H1 (cell line): ENCODE measurements around the gene MYLK. TPM values are rescaled to one million over a fixed set of nuclear protein-coding genes. Genes with fewer than 3 reads are reported as not detected.

Experiments
- CTCF ChIA-PET: fragments of 300-600 bp; sonication (Branson Sonifier 250); formaldehyde crosslinking; loops from one replicate; lab custom pipeline; 2021; ENCODE audit not compliant: partially characterized antibody; lab: Charles Lee
- POLR2A ChIA-PET: fragments of 300-600 bp; sonication (Branson Sonifier 250); formaldehyde crosslinking; loops from one replicate; lab custom pipeline; 2021; ENCODE audit warnings: inconsistent platforms; ENCODE audit not compliant: partially characterized antibody; lab: Charles Lee
- DNase-seq, 2 experiments: peaks; one replicate each; pipeline versions ENCODE4 v3.0.0 to v3.0.0-alpha.2; 2010 to 2022; ENCODE audit warnings: low spot score in 2 of 2, low read depth in 1 of 2, mixed read lengths in 1 of 2
- FAIRE-seq: peaks from 2 replicates; lab custom pipeline; 2011; peaks lifted over from hg19 to GRCh38; lab: Jason Lieb, UNC
- H2AFZ ChIP-seq: 2 replicates; pipeline ENCODE4 v1.8.1; 2012; ENCODE audit warnings: low read length, inconsistent platforms
- H2AK5ac ChIP-seq: 2 replicates; pipeline ENCODE4 v1.6.1; 2013; ENCODE audit warnings: low read depth, low read length
- H2BK120ac ChIP-seq: replicated peaks from 2 replicates; pipeline ENCODE3; 2013; ENCODE audit warnings: low read depth, low read length, inconsistent platforms
- H2BK12ac ChIP-seq: 2 replicates; pipeline ENCODE4 v1.6.1; 2013; ENCODE audit warnings: low read depth, low read length
- H2BK15ac ChIP-seq: 2 replicates; pipeline ENCODE4 v1.6.1; 2013; ENCODE audit warnings: low read length
- H2BK20ac ChIP-seq: 2 replicates; pipeline ENCODE4 v1.6.1; 2013; ENCODE audit warnings: low read length
- H2BK5ac ChIP-seq: 2 replicates; pipeline ENCODE4 v1.6.1; 2013; ENCODE audit warnings: low read depth, low read length
- H3K14ac ChIP-seq: 2 replicates; pipeline ENCODE4 v1.6.1; 2013; ENCODE audit warnings: inconsistent platforms; ENCODE audit not compliant: insufficient read length
- H3K18ac ChIP-seq: 2 replicates; pipeline ENCODE4 v1.6.1; 2013; ENCODE audit warnings: low read length; ENCODE audit errors: extremely low read depth
- H3K23ac ChIP-seq: 2 replicates; pipeline ENCODE4 v1.6.1; 2013; ENCODE audit warnings: inconsistent platforms; ENCODE audit not compliant: insufficient read length
- H3K23me2 ChIP-seq: 2 replicates; pipeline ENCODE4 v1.6.1; 2013; ENCODE audit warnings: low read depth, low read length
- H3K27ac ChIP-seq: 2 replicates; pipeline ENCODE4 v1.6.1; 2011; ENCODE audit warnings: low read depth, low read length, inconsistent platforms
- H3K27me3 ChIP-seq, 4 experiments: replicated peaks in 1 of 4; 1 replicate in 1 of 4; 2 replicates in 3 of 4; pipeline versions ENCODE4 v1.6.1 to v1.8.1; 2011 to 2013; ENCODE audit warnings: low read length in 3 of 4, mild to moderate bottlenecking in 3 of 4, inconsistent platforms in 2 of 4, mixed read lengths in 2 of 4, moderate library complexity in 1 of 4; ENCODE audit not compliant: control insufficient read depth in 3 of 4, insufficient read depth in 3 of 4; ENCODE audit errors: extremely low read depth in 1 of 4
- H3K36me3 ChIP-seq, 4 experiments: 2 replicates each; pipeline versions ENCODE4 v1.6.1 to v1.8.1; 2011 to 2013; ENCODE audit warnings: mild to moderate bottlenecking in 4 of 4, low read length in 3 of 4, moderate library complexity in 2 of 4, control low read depth in 1 of 4, inconsistent platforms in 1 of 4; ENCODE audit not compliant: insufficient read depth in 4 of 4, control insufficient read depth in 2 of 4
- H3K4ac ChIP-seq: replicated peaks from 2 replicates; pipeline ENCODE3; 2013; ENCODE audit warnings: low read length, low read depth, mixed read lengths, inconsistent platforms; ENCODE audit not compliant: insufficient read length
- H3K4me1 ChIP-seq, 4 experiments: replicated peaks in 1 of 4; 1 replicate in 1 of 4; 2 replicates in 3 of 4; pipeline versions ENCODE4 v1.6.1 to v1.8.1; 2011 to 2013; ENCODE audit warnings: low read length in 3 of 4, inconsistent platforms in 2 of 4, mixed read lengths in 1 of 4; ENCODE audit not compliant: insufficient read depth in 4 of 4, control insufficient read depth in 3 of 4
- H3K4me2 ChIP-seq, 2 experiments: 2 replicates each; pipeline versions ENCODE4 v1.6.1 to v1.8.1; 2011 to 2013; ENCODE audit warnings: low read depth in 2 of 2, low read length in 2 of 2, control low read depth in 1 of 2, inconsistent platforms in 1 of 2, mild to moderate bottlenecking in 1 of 2; ENCODE audit not compliant: insufficient read depth in 1 of 2
- H3K4me3 ChIP-seq, 4 experiments: fragments of 200-600, 300-600 bp in 1 of 4; sonication (generic), shearing (Covaris generic), sonication (Bioruptor Twin) in 1 of 4; 2 replicates each; pipeline versions ENCODE4 v1.5.1 to v1.8.1; 2011 to 2016; ENCODE audit warnings: low read length in 4 of 4, low read depth in 3 of 4, control low read depth in 2 of 4, inconsistent platforms in 2 of 4, mild to moderate bottlenecking in 2 of 4, mixed read lengths in 1 of 4, moderate library complexity in 1 of 4; ENCODE audit not compliant: insufficient read depth in 2 of 4; ENCODE audit errors: extremely low read depth in 1 of 4
- H3K56ac ChIP-seq: replicated peaks from 2 replicates; pipeline ENCODE3; 2013; ENCODE audit warnings: low read depth, mild to moderate bottlenecking, mixed read lengths, low read length, inconsistent platforms; ENCODE audit not compliant: insufficient read length
- H3K79me1 ChIP-seq: 2 replicates; pipeline ENCODE4 v1.6.1; 2013; ENCODE audit warnings: low read depth, low read length, control low read depth
- H3K79me2 ChIP-seq, 2 experiments: 2 replicates each; pipeline versions ENCODE4 v1.6.1 to v1.8.1; 2012 to 2013; ENCODE audit warnings: low read length in 2 of 2, mild to moderate bottlenecking in 2 of 2, inconsistent platforms in 1 of 2; ENCODE audit not compliant: insufficient read depth in 2 of 2, control insufficient read depth in 1 of 2
- H3K9ac ChIP-seq, 4 experiments: replicated peaks in 1 of 4; 1 replicate in 1 of 4; 2 replicates in 3 of 4; pipeline versions ENCODE4 v1.6.1 to v1.8.1; 2011 to 2013; ENCODE audit warnings: low read depth in 3 of 4, low read length in 3 of 4, control low read depth in 2 of 4, mild to moderate bottlenecking in 2 of 4, moderate library complexity in 2 of 4, inconsistent platforms in 1 of 4; ENCODE audit errors: extremely low read depth in 1 of 4
- H3K9me3 ChIP-seq, 2 experiments: 2 replicates each; pipeline versions ENCODE4 v1.6.1 to v1.8.1; 2012 to 2013; ENCODE audit warnings: mild to moderate bottlenecking in 2 of 2, moderate library complexity in 2 of 2, control low read depth in 1 of 2, inconsistent platforms in 1 of 2, low read depth in 1 of 2, low read length in 1 of 2, mixed read lengths in 1 of 2; ENCODE audit not compliant: insufficient read depth in 2 of 2
- H4K20me1 ChIP-seq, 2 experiments: replicated peaks in 1 of 2; 2 replicates each; pipeline versions ENCODE3 to v1.8.1; 2011 to 2013; ENCODE audit warnings: inconsistent platforms in 2 of 2, low read length in 2 of 2, mild to moderate bottlenecking in 1 of 2; ENCODE audit not compliant: insufficient read depth in 2 of 2, control insufficient read depth in 1 of 2
- H4K5ac ChIP-seq: 2 replicates; pipeline ENCODE4 v1.6.1; 2013; ENCODE audit warnings: low read length, low read depth, mixed read lengths, inconsistent platforms; ENCODE audit not compliant: insufficient read length
- H4K8ac ChIP-seq: 2 replicates; pipeline ENCODE4 v1.8.0; 2013; ENCODE audit warnings: mild to moderate bottlenecking, moderate library complexity, low read length, inconsistent platforms; ENCODE audit not compliant: insufficient read depth; ENCODE audit errors: extremely low read depth
- H4K91ac ChIP-seq: replicated peaks from 2 replicates; pipeline ENCODE3; 2013; ENCODE audit warnings: low read length, mixed read lengths, inconsistent platforms; ENCODE audit not compliant: insufficient read length
- ASH2L ChIP-seq: fragments of 200-600, 300-600 bp; sonication (generic); IDR thresholded peaks from one replicate; pipeline ENCODE4 v1.7.1; 2017; ENCODE audit warnings: low read length
- CREB1 ChIP-seq: IDR thresholded peaks from 2 replicates; pipeline ENCODE4 v1.6.1; 2012; ENCODE audit warnings: inconsistent platforms
- EP300 ChIP-seq, 2 experiments: IDR thresholded peaks; 1 replicate in 1 of 2; 2 replicates in 1 of 2; pipeline ENCODE4 v1.6.1; 2011 to 2012; ENCODE audit warnings: low read depth in 2 of 2, low read length in 2 of 2, mild to moderate bottlenecking in 2 of 2, borderline replicate concordance in 1 of 2, inconsistent platforms in 1 of 2, moderate library complexity in 1 of 2
- KDM4A ChIP-seq: IDR thresholded peaks from one replicate; pipeline ENCODE4 v1.7.1; 2012; ENCODE audit warnings: low read depth, mild to moderate bottlenecking, moderate library complexity, low read length, inconsistent platforms; ENCODE audit not compliant: severe bottlenecking
- PHF8 ChIP-seq: fragments of 200-600 bp; sonication (generic); conservative IDR thresholded peaks from 2 replicates; pipeline ENCODE4 v1.7.1; 2012; ENCODE audit warnings: low read depth, mild to moderate bottlenecking, inconsistent platforms, low read length, moderate library complexity
- POLR2A ChIP-seq, 2 experiments: IDR thresholded peaks; 1 replicate in 1 of 2; 2 replicates in 1 of 2; pipeline ENCODE4 v1.6.1; 2011; ENCODE audit warnings: low read depth in 2 of 2, low read length in 2 of 2, mild to moderate bottlenecking in 2 of 2; ENCODE audit errors: control extremely low read depth in 1 of 2
- POLR2AphosphoS5 ChIP-seq: IDR thresholded peaks from 2 replicates; pipeline ENCODE4 v1.6.1; 2011; ENCODE audit warnings: low read depth, low read length
- RAD21 ChIP-seq, 2 experiments: IDR thresholded peaks in 1 of 2; conservative IDR thresholded peaks in 1 of 2; 2 replicates each; pipeline ENCODE4 v1.6.1; 2011; ENCODE audit warnings: low read depth in 2 of 2, low read length in 2 of 2, improper control_type of control experiment in 1 of 2, inconsistent platforms in 1 of 2, mild to moderate bottlenecking in 1 of 2, moderate library complexity in 1 of 2
- RBBP5 ChIP-seq: IDR thresholded peaks from 2 replicates; pipeline ENCODE4 v1.7.1; 2012; ENCODE audit warnings: low read depth, mild to moderate bottlenecking, inconsistent platforms, low read length, moderate library complexity, borderline replicate concordance
- TEAD4 ChIP-seq: IDR thresholded peaks from 2 replicates; pipeline ENCODE4 v1.6.1; 2012; ENCODE audit warnings: low read depth, low read length, inconsistent platforms, mixed read lengths
- WGBS, 2 experiments: shearing (Covaris generic) in 1 of 2; methylation state at CpG; one replicate each; pipeline versions ENCODE4 v1.1.6 to v1.1.7; 2013 to 2015; ENCODE audit warnings: low lambda C conversion rate in 2 of 2, mixed read lengths in 2 of 2, inconsistent platforms in 1 of 2, low coverage in 1 of 2, missing lambda C conversion rate in 1 of 2; ENCODE audit not compliant: insufficient replicate concordance in 2 of 2, insufficient coverage in 1 of 2, insufficient read length in 1 of 2; ENCODE audit errors: extremely low coverage in 1 of 2, missing lambda C conversion rate in 1 of 2; 5-methylcytosine and 5-hydroxymethylcytosine counted together
- polyA plus RNA-seq, 7 experiments: library from polyadenylated mRNA; depleted of rRNA in 3 of 7; stranded (reverse) in 5 of 7; unstranded in 2 of 7; fragments of >200 nt in 5 of 7; fragments of 200-250 nt in 2 of 7; gene quantifications; 1 replicate in 5 of 7; 2 replicates in 1 of 7; 4 replicates in 1 of 7; pipeline versions ENCODE4 v1.2.1 to v1.2.3, GENCODE V29; 2011 to 2013; ENCODE audit warnings: missing spikeins in 2 of 7, mixed read lengths in 2 of 7
- total RNA-seq: library from RNA; stranded (reverse); fragmentation: NEBNext Ultra II Directional; extraction: Animal tissue kit (Norgen Biotek cat#: 25700); gene quantifications from 2 replicates; pipeline ENCODE4 v1.2.1, GENCODE V29; 2021
- TF ChIP-seq, protein P1 (sequence below): IDR thresholded peaks from 2 replicates; pipeline ENCODE4 v1.6.1; 2012; ENCODE audit warnings: inconsistent platforms

Gene MYLK
- total and polyA plus RNA-seq, 2 of the 8 experiments (the other 6 are each of a cell fraction or from before 2014, with no cell fraction given), result 11.6 to 21.3 TPM

DNA sequence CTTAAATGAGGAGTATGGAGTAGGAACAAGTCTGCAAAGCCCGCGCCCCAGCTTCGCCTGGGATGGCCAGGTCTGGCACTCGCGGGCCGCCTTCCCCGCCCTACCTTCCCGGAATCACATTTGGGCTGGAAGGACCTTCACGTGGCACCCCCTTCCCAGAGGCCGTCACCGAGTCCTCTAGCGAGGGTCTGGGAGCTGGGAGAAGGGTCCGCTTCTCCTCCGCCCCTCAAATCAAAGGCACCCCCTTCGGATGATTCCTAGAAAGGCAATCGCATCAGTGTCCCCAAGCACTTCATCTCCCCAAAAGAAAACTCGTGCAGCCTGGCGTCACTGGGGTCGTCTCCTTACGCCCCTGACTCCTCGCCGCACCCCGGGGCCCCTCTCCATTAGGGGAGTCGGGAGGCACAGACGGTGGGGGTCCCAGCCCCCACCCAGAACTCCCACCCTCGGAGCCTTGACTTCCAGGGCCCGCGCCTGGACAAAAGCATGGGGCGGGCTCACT, 380 bp downstream of the MYLK start:
- no peak overlapping the region for H4K91ac ChIP-seq
- H3K23ac ChIP-seq, result no peak overlapping the region
- H3K79me1 ChIP-seq, result no peaks in the 10 kb centered on the region
- no peak overlapping the region for H3K14ac ChIP-seq
- no peak overlapping the region for H4K5ac ChIP-seq
- peak overlapping the region; percentile 66 for H3K56ac ChIP-seq
- peak overlapping the region; percentile 65 to 89 (median 82) for H3K4me3 ChIP-seq
- H2BK5ac ChIP-seq, result peak overlapping the region; percentile 56; the same call in 1 of the 2 replicates
- H3K4me1 ChIP-seq, result peaks cover 0 to 6% (median 3%) of the 10 kb centered on the region in 4 experiments; a peak in 4 of 7 replicates
- H2AK5ac ChIP-seq, result no peak overlapping the region
- H3K18ac ChIP-seq, result peak overlapping the region; percentile 62
- peak overlapping the region in 3 of 4 experiments; percentile 42 to 57 (median 55); a peak in 6 of 7 replicates for H3K9ac ChIP-seq
- POLR2A ChIA-PET, result interaction anchor here (0.7 to 1.5 kb wide), 4 partner anchors 13 to 1991 kb away, joined by 3 to 5 read pairs (median 4); no protein-coding TSS in a partner anchor
- H2BK12ac ChIP-seq, result no peak overlapping the region
- H3K4ac ChIP-seq, result no peak overlapping the region
- peak overlapping the region; percentile 72 for H4K8ac ChIP-seq
- WGBS, 2 experiments, result 2% methylated on average over 16 of the region's 29 CpGs; no CpG with 5 or more reads in 1 of the 2 experiments
- 0 out of 2 replicates have a peak overlapping the region, but pooled peaks have one; percentile 56 for H2AFZ ChIP-seq
- DNase-seq (peak in 1 of 2 experiments; percentile 72), FAIRE-seq (no peak)
- H3K27me3 ChIP-seq, result peaks cover 0 to 9% (median 4%) of the 10 kb centered on the region in 4 experiments; a peak in 3 of 7 replicates
- peak overlapping the region; percentile 85 to 93 for H3K4me2 ChIP-seq
- no peak overlapping the region for H3K27ac ChIP-seq
- no peak overlapping the region for H2BK120ac ChIP-seq
- no peaks in the 10 kb centered on the region for H3K9me3 ChIP-seq
- H2BK20ac ChIP-seq, result no peak overlapping the region
- no peak overlapping the region for H2BK15ac ChIP-seq
- H3K36me3 ChIP-seq, result no peaks in the 10 kb centered on the region
- CTCF ChIA-PET, result no interaction called here
- H3K23me2 ChIP-seq, result peaks cover 10% of the 10 kb centered on the region
- no peaks in the 10 kb centered on the region for H3K79me2 ChIP-seq
- no peaks in the 10 kb centered on the region for H4K20me1 ChIP-seq
- TF ChIP-seq PHF8 (peak; percentile 57), ASH2L (peak; percentile 35), KDM4A (peak; percentile 73), TEAD4 (no peak), CREB1 (0 out of 2 replicates have a peak, but pooled peaks have one; percentile 30), POLR2AphosphoS5 (peak; percentile 19; the same call in 1 of the 2 replicates), EP300 (IDR thresholded peaks at IDR 0.05; ENCODE audit: borderline replicate concordance in 1 of 2, low read depth in 2 of 2, low read length in 2 of 2) (no peak), POLR2A (IDR thresholded peaks at IDR 0.05; ENCODE audit: control extremely low read depth in 1 of 2, low read depth in 2 of 2, low read length in 2 of 2) (peak in 1 of 2 experiments; percentile 23; a peak in 1 of 3 replicates), RBBP5 (0 out of 2 replicates have a peak, but pooled peaks have one; percentile 10), RAD21 (IDR thresholded peaks at IDR 0.05 in 1 of 2, conservative IDR thresholded peaks at IDR 0.05 in 1 of 2; ENCODE audit: low read depth in 2 of 2, low read length in 2 of 2) (no peak)
- TF ChIP-seq, protein P1, sequence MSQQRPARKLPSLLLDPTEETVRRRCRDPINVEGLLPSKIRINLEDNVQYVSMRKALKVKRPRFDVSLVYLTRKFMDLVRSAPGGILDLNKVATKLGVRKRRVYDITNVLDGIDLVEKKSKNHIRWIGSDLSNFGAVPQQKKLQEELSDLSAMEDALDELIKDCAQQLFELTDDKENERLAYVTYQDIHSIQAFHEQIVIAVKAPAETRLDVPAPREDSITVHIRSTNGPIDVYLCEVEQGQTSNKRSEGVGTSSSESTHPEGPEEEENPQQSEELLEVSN, result peak; percentile 55; the same call in 1 of the 2 replicates
